Natural killer cell (primary cell): Measurements from ENCODE around the gene CLEC2A. TPM values are rescaled to one million over a fixed set of nuclear protein-coding genes. Genes with fewer than 3 reads are reported as not detected.

ENCODE experiments used
- ATAC-seq, 3 donors: fragments of 150-1000 bp in 2 of 3; fragments of 200-7000 bp in 1 of 3; cut with Tn5 transposase; 1 replicate in 1 of 3; 2 replicates in 2 of 3; pipeline ENCODE4 v1.10.0; 2021; ENCODE audit warnings: mild to moderate bottlenecking in 2 of 3, moderate library complexity in 2 of 3
- DNase-seq, 2 donors: peaks; one replicate each; pipeline versions ENCODE4 v3.0.0 to v3.0.0-alpha.2; 2013 to 2021; ENCODE audit warnings: mixed read lengths in 1 of 2
- H3K27ac ChIP-seq: one replicate; pipeline ENCODE4 v1.5.1; 2013; ENCODE audit warnings: mild to moderate bottlenecking, low read length
- H3K27me3 ChIP-seq: one replicate; pipeline ENCODE4 v1.6.1; 2013; ENCODE audit warnings: low read length; ENCODE audit not compliant: control insufficient read depth, insufficient read depth
- H3K36me3 ChIP-seq: one replicate; pipeline ENCODE4 v1.6.1; 2013; ENCODE audit warnings: low read length; ENCODE audit not compliant: control insufficient read depth, insufficient read depth
- H3K4me1 ChIP-seq: one replicate; pipeline ENCODE4 v1.6.1; 2013; ENCODE audit warnings: low read length; ENCODE audit not compliant: control insufficient read depth, insufficient read depth
- H3K4me3 ChIP-seq: one replicate; pipeline ENCODE4 v1.5.1; 2013; ENCODE audit warnings: low read length
- H3K9me3 ChIP-seq: one replicate; pipeline ENCODE4 v1.6.1; 2013; ENCODE audit warnings: low read length; ENCODE audit not compliant: control insufficient read depth, insufficient read depth
- H3K27ac Mint-ChIP-seq, 2 donors: one replicate each; pipeline ENCODE4 v1.8.0; 2022; ENCODE audit warnings: mild to moderate bottlenecking in 2 of 2, mixed read lengths in 2 of 2, moderate library complexity in 1 of 2
- H3K27me3 Mint-ChIP-seq, 2 donors: one replicate each; pipeline ENCODE4 v1.8.0; 2022; ENCODE audit warnings: low read depth in 2 of 2, mixed read lengths in 2 of 2
- H3K36me3 Mint-ChIP-seq: one replicate; pipeline ENCODE4 v1.8.0; 2022; ENCODE audit warnings: mixed read lengths
- H3K4me1 Mint-ChIP-seq, 2 donors: one replicate each; pipeline ENCODE4 v1.8.0; 2022; ENCODE audit warnings: mixed read lengths in 2 of 2
- H3K4me3 Mint-ChIP-seq: one replicate; pipeline ENCODE4 v1.8.0; 2022; ENCODE audit warnings: mild to moderate bottlenecking, moderate library complexity, mixed read lengths
- H3K9me3 Mint-ChIP-seq, 2 donors: one replicate each; pipeline ENCODE4 v1.8.0; 2022; ENCODE audit warnings: mixed read lengths in 2 of 2
- WGBS: methylation state at CpG from one replicate; pipeline ENCODE4 v1.1.7; 2013; ENCODE audit warnings: missing lambda C conversion rate; ENCODE audit not compliant: insufficient coverage; 5-methylcytosine and 5-hydroxymethylcytosine counted together
- intact Hi-C: fragments of 100-400 bp; cut with micrococcal nuclease; formaldehyde crosslinking; loops from one replicate; pipeline ENCODE4 v1.14.2; 2022
- total RNA-seq, 4 donors: library from RNA; stranded (reverse); fragments of 120-200 nt in 1 of 4; gene quantifications; one replicate each; pipeline versions ENCODE4 v1.2.3 to v1.2.4, GENCODE V29; 2013 to 2022
- TF ChIP-seq, protein P1 (sequence below): fragments of 200-600 bp; IDR thresholded peaks from one replicate; pipeline ENCODE4 v1.8.0; 2022; ENCODE audit warnings: antibody characterized with exemption

CLEC2A gene
- total RNA-seq, 3 donors from 2014 or later (not counting 1 experiment from before 2014, with no cell fraction given) = not detected

DNA sequence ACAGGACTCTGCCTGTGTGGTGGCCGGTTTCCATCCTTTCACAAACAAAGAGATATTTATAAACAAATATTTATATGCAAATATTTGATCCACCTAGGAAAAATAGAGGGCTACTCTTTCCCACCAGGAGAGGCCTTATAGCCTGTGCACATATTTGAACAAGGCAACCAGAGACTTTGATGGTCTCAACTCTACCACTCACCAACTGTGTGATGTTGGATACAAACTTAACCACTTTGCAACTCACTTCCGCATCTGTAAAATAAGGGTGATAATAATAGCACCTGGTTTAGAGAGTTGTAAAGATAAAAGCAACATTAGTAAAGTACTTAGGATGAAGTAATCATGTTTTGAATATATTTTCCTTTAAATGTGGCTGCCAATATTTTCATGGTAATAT is 37.5 kb upstream of the CLEC2A start:
- TF ChIP-seq, protein P1, sequence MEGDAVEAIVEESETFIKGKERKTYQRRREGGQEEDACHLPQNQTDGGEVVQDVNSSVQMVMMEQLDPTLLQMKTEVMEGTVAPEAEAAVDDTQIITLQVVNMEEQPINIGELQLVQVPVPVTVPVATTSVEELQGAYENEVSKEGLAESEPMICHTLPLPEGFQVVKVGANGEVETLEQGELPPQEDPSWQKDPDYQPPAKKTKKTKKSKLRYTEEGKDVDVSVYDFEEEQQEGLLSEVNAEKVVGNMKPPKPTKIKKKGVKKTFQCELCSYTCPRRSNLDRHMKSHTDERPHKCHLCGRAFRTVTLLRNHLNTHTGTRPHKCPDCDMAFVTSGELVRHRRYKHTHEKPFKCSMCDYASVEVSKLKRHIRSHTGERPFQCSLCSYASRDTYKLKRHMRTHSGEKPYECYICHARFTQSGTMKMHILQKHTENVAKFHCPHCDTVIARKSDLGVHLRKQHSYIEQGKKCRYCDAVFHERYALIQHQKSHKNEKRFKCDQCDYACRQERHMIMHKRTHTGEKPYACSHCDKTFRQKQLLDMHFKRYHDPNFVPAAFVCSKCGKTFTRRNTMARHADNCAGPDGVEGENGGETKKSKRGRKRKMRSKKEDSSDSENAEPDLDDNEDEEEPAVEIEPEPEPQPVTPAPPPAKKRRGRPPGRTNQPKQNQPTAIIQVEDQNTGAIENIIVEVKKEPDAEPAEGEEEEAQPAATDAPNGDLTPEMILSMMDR = no peak
- no peak for DNase-seq
- no peaks in the 10 kb centered on the region for H3K9me3 Mint-ChIP-seq
- H3K36me3 Mint-ChIP-seq = peaks cover 8% of the 10 kb centered on the region
- Histone ChIP-seq H3K27me3 (no peaks in the 10 kb centered on the region), H3K27ac (no peak overlapping the region), H3K9me3 (no peaks in the 10 kb centered on the region), H3K4me1 (no peaks in the 10 kb centered on the region), H3K4me3 (no peak overlapping the region), H3K36me3 (no peaks in the 10 kb centered on the region)
- peaks cover 0 to 6% of the 10 kb centered on the region in 2 donors for H3K4me1 Mint-ChIP-seq
- no peak overlapping the region for H3K27ac Mint-ChIP-seq
- no peaks in the 10 kb centered on the region for H3K27me3 Mint-ChIP-seq
- H3K4me3 Mint-ChIP-seq = no peak overlapping the region
- intact Hi-C loops = no loop called here
- peak in 1 of 3 donors; percentile 65 for ATAC-seq
- WGBS = no CpG with 5 or more reads among the region's 2 CpGs

DNA sequence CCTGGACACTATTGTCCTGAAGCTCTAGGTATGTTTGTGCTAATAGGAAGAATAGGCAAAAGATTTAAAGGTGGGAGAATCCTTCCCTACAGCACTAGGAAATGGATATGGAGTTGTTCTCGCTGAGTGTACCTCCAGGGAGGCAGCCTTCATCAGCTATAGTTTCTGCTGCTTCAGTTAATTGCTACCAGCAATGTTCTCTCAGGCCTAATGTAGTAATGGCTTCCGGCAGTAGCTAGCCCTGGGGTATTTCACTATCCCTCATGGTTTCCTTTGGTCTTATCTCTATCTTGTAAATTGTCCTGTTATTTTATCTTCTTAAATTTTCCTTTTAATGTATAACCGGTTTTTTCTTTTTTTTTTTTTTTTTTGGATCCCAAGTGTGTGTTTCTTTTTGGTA is 29.7 kb upstream of the CLEC2A start:
- H3K36me3 ChIP-seq = no peaks in the 10 kb centered on the region

DNA sequence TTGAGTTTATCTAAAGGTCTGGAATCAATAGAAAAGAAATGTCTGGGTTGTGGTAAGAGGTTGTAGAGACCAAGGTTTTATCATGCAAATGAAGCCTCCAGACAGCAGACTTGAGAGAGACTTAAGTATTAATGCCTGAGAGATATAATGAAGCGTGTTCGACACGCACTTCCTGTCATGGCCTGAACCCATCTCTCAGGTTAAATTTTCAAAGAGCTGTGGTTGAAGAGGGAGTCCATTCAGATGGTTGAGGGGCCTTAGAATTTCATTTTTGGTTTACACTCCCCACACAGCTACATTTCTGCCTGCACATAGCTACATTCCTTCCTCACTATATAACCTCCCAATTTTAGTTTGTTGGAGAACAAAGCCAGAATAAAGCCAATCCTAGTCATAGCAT is 28.9 kb upstream of the CLEC2A start:
- peak in 2 of 3 donors; percentile 29 to 58 for ATAC-seq
- H3K27ac ChIP-seq = no peak overlapping the region

More for the DNA sequence above, 29.7 kb upstream of the CLEC2A start:
- H3K4me1 ChIP-seq = peaks cover 24% of the 10 kb centered on the region
- WGBS = 79% methylated on average over 2 of the region's 3 CpGs
- no peaks in the 10 kb centered on the region for H3K9me3 Mint-ChIP-seq
- ATAC-seq (no peak), DNase-seq (no peak)
- TF ChIP-seq, protein P1 = no peak
- intact Hi-C loops = no loop called here
- no peak overlapping the region for H3K27ac Mint-ChIP-seq
- H3K27ac ChIP-seq = no peak overlapping the region
- H3K27me3 Mint-ChIP-seq = no peaks in the 10 kb centered on the region
- H3K4me3 ChIP-seq = no peak overlapping the region
- no peaks in the 10 kb centered on the region for H3K27me3 ChIP-seq
- peaks cover 30% of the 10 kb centered on the region in 2 donors for H3K4me1 Mint-ChIP-seq
- no peak overlapping the region for H3K4me3 Mint-ChIP-seq
- H3K36me3 Mint-ChIP-seq = no peaks in the 10 kb centered on the region
- no peaks in the 10 kb centered on the region for H3K9me3 ChIP-seq

More for the DNA sequence above, 28.9 kb upstream of the CLEC2A start:
- no peak overlapping the region for H3K27ac Mint-ChIP-seq
- H3K36me3 Mint-ChIP-seq = no peaks in the 10 kb centered on the region
- Histone ChIP-seq H3K4me1 (peaks cover 24% of the 10 kb centered on the region), H3K27me3 (no peaks in the 10 kb centered on the region), H3K36me3 (no peaks in the 10 kb centered on the region), H3K4me3 (no peak overlapping the region), H3K9me3 (no peaks in the 10 kb centered on the region)
- H3K9me3 Mint-ChIP-seq = no peaks in the 10 kb centered on the region
- 30% methylated on average over 3 of the region's 3 CpGs for WGBS
- TF ChIP-seq, protein P1 = no peak
- H3K27me3 Mint-ChIP-seq = no peaks in the 10 kb centered on the region
- no peak overlapping the region for H3K4me3 Mint-ChIP-seq
- H3K4me1 Mint-ChIP-seq = peaks cover 34 to 38% of the 10 kb centered on the region in 2 donors
- no peak for DNase-seq
- intact Hi-C loops = no loop called here
